Measurements from ENCODE around the gene PEX26.

GRCh38 chr22:18077087-18077638 lies 627 bp upstream of the PEX26 start:
- TF ChIP-seq CTCF (optimal IDR thresholded peaks at IDR 0.05 in 1 of 3, IDR thresholded peaks at IDR 0.05 in 1 of 3, conservative IDR thresholded peaks at IDR 0.05 in 1 of 3; ENCODE audit: extremely low read depth in 1 of 3, insufficient read depth in 2 of 3, low read length in 3 of 3) (no peak), EZH2 (IDR thresholded peaks at IDR 0.05; ENCODE audit: low read length) (no peak)

All from keratinocyte (primary cell).